ENCODE results near the gene HSPBP1.

HSPBP1 gene

GRCh38 chr19:55255618-55256423 lies 24.1 kb downstream of the HSPBP1 start:
- TF ChIP-seq PPARA (CRISPR knock-in tag; IDR thresholded peaks at IDR 0.05; ENCODE audit: borderline replicate concordance) (no peak), TSHZ2 (CRISPR knock-in tag; IDR thresholded peaks at IDR 0.05) (no peak), CSRNP3 (CRISPR knock-in tag; IDR thresholded peaks at IDR 0.05) (no peak), PATZ1 (CRISPR knock-in tag; IDR thresholded peaks at IDR 0.05; ENCODE audit: borderline replicate concordance) (no peak), OSR1 (CRISPR knock-in tag; IDR thresholded peaks at IDR 0.05) (no peak), ESRRG (CRISPR knock-in tag; IDR thresholded peaks at IDR 0.05) (no peak), TCF4 (CRISPR knock-in tag; IDR thresholded peaks at IDR 0.05; ENCODE audit: borderline replicate concordance) (no peak), ZFP30 (CRISPR knock-in tag; IDR thresholded peaks at IDR 0.05) (no peak), ZNF8 (CRISPR knock-in tag; IDR thresholded peaks at IDR 0.05) (no peak), CSDC2 (CRISPR knock-in tag; IDR thresholded peaks at IDR 0.05) (no peak), TOX (CRISPR knock-in tag; IDR thresholded peaks at IDR 0.05; ENCODE audit: borderline replicate concordance) (no peak), BACH2 (CRISPR knock-in tag; IDR thresholded peaks at IDR 0.05; ENCODE audit: borderline replicate concordance) (no peak), ZFP3 (CRISPR knock-in tag; IDR thresholded peaks at IDR 0.05) (no peak), ISL1 (CRISPR knock-in tag; IDR thresholded peaks at IDR 0.05) (no peak), ZC3H10 (CRISPR knock-in tag; IDR thresholded peaks at IDR 0.05) (no peak)
- ATAC-seq = no peak

- ATAC-seq = no peak
- no peak for TF ChIP-seq CSRNP3 (CRISPR knock-in tag; IDR thresholded peaks at IDR 0.05)
- no peak for TF ChIP-seq TCF4 (CRISPR knock-in tag; IDR thresholded peaks at IDR 0.05; ENCODE audit: borderline replicate concordance)
- no peak for TF ChIP-seq ESRRG (CRISPR knock-in tag; IDR thresholded peaks at IDR 0.05)
- no peak for TF ChIP-seq SNAI2 (CRISPR knock-in tag; IDR thresholded peaks at IDR 0.05)
- no peak for TF ChIP-seq ZNF565 (CRISPR knock-in tag; conservative IDR thresholded peaks at IDR 0.05; ENCODE audit: low read depth)
- TF ChIP-seq ISL1 (CRISPR knock-in tag; IDR thresholded peaks at IDR 0.05) = no peak
Measured at GRCh38 chr19:55254625-55254977, 25.3 kb downstream of the HSPBP1 start.

GRCh38 chr19:55253842-55254624 lies 25.9 kb downstream of the HSPBP1 start:
- TF ChIP-seq ESRRG (CRISPR knock-in tag; IDR thresholded peaks at IDR 0.05) (no peak), ZC3H10 (CRISPR knock-in tag; IDR thresholded peaks at IDR 0.05) (no peak), ISL1 (CRISPR knock-in tag; IDR thresholded peaks at IDR 0.05) (no peak), ARNTL (CRISPR knock-in tag; IDR thresholded peaks at IDR 0.05; ENCODE audit: borderline replicate concordance, low read depth) (no peak), PATZ1 (CRISPR knock-in tag; IDR thresholded peaks at IDR 0.05; ENCODE audit: borderline replicate concordance) (no peak), GLIS3 (CRISPR knock-in tag; IDR thresholded peaks at IDR 0.05) (no peak)
- no peak for ATAC-seq

Data from SK-N-SH treated with all-trans-retinoic acid at 6 μM for 48 hours (cell line).